ENCODE measurements around the gene RBM14. TPM values are rescaled to one million over a fixed set of nuclear protein-coding genes. Genes with fewer than 3 reads are reported as not detected.
A peak's percentile ranks its signal among the peaks of the same experiment; 100 is the strongest.

RBM14 gene
- total RNA-seq, 2 experiments from 2014 or later, result 239 to 250 TPM

DNA sequence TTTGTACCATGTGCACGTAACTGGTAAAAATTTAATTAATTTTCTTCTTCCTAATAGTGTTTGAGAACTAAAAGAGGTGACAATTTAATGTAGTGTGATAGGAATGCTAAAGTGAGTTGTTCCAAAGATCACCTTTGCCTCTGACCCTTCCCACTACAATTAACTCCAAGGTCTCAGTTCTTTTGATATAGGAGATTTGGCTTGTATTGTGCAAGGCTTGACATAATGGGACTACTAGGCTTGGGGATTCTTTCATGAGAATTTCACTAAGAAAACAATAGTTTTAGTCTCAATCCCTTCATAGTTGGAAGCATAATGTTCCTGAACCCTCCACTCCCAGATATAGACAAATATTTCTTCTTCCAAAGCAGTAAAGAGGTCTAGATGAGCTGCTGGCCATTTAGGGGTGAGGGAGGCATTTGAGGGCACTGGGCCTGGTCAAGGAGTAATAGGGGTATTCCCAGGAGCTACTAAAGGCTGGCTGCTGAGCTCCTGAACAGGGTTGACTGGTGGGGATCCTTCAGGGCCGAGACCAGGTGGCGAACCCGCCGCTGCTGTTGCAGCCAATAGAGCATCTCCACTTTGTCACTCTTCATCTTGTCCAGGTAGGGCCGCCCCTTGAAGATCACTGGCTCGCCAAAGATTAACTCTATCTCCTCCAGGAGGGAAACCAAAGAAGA lies 26.3 kb upstream of the RBM14 start:
- ATAC-seq (ENCODE audit: poor library complexity), result no peak

DNA sequence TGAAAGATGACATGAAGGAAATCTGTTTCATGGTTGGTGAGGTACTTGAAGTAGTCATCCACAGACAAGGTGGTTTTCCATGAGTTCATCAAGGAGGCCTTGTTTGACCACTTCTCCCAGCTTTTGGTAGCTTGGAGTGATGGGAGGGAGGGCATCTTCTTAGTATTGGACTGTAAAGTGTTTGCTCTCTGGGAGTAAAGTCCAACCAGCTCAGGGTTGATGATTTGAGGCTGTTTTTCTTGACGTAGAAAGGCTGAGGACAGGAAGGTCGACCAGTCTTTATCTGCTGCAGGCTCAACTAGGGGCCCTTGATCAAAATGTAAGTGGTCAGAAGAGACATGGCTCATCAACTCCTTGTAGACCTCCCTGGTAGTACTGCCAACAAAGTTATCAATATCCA lies 25.3 kb upstream of the RBM14 start:
- no peak overlapping the region for H3K27ac ChIP-seq (ENCODE audit: low read depth in 1 of 2, low read length in 2 of 2)
- H3K27me3 Mint-ChIP-seq, result no peaks in the 10 kb centered on the region
- H3K4me3 ChIP-seq (ENCODE audit: low read length), result no peak overlapping the region
- intact Hi-C loops (cut with DNase I, micrococcal nuclease), result loop anchor here in 1 of 2 experiments (5.0 kb wide), 2 partner anchors 86 to 119 kb away; partner anchors contain the start of gene RBM4B
- no peak overlapping the region for H3K27ac Mint-ChIP-seq
- no peak for ATAC-seq (ENCODE audit: poor library complexity)
- H3K4me1 Mint-ChIP-seq (ENCODE audit: low read depth), result peaks cover 23% of the 10 kb centered on the region
- no peaks in the 10 kb centered on the region for H3K9me3 Mint-ChIP-seq
- POLR2A ChIA-PET, result interaction anchor here (0.7 to 5.3 kb wide), 3 partner anchors 25 to 87 kb away, joined by 3 to 39 read pairs (median 18); partner anchors contain the start of genes RBM14, RBM4 and RBM4B
- H3K27me3 ChIP-seq (ENCODE audit: control insufficient read depth in 1 of 2, insufficient read depth in 2 of 2, low read length in 2 of 2), result no peaks in the 10 kb centered on the region
- no peaks in the 10 kb centered on the region for H3K36me3 ChIP-seq (ENCODE audit: insufficient read depth, low read length)
- H3K9me3 ChIP-seq (ENCODE audit: control insufficient read depth in 1 of 2, insufficient read depth in 1 of 2, low read length in 2 of 2), result no peaks in the 10 kb centered on the region
- DNase-seq, result no peak
- CTCF ChIA-PET, result interaction anchor here (1.4 to 3.7 kb wide), 2 partner anchors 88 to 152 kb away, joined by 5 to 47 read pairs; partner anchors contain the start of genes MRPL11 and RBM4B
- H3K36me3 Mint-ChIP-seq (ENCODE audit: low read depth), result peaks cover 4% of the 10 kb centered on the region
- H3K4me3 Mint-ChIP-seq, result peak overlapping the region; percentile 7
- H3K4me1 ChIP-seq (ENCODE audit: insufficient read depth, low read length), result peaks cover 39% of the 10 kb centered on the region
- TF ChIP-seq, protein P1, sequence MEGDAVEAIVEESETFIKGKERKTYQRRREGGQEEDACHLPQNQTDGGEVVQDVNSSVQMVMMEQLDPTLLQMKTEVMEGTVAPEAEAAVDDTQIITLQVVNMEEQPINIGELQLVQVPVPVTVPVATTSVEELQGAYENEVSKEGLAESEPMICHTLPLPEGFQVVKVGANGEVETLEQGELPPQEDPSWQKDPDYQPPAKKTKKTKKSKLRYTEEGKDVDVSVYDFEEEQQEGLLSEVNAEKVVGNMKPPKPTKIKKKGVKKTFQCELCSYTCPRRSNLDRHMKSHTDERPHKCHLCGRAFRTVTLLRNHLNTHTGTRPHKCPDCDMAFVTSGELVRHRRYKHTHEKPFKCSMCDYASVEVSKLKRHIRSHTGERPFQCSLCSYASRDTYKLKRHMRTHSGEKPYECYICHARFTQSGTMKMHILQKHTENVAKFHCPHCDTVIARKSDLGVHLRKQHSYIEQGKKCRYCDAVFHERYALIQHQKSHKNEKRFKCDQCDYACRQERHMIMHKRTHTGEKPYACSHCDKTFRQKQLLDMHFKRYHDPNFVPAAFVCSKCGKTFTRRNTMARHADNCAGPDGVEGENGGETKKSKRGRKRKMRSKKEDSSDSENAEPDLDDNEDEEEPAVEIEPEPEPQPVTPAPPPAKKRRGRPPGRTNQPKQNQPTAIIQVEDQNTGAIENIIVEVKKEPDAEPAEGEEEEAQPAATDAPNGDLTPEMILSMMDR (IDR thresholded peaks at IDR 0.05), result no peak

More for the DNA sequence above, 26.3 kb upstream of the RBM14 start:
- H3K9me3 ChIP-seq (ENCODE audit: control insufficient read depth in 1 of 2, insufficient read depth in 1 of 2, low read length in 2 of 2), result no peaks in the 10 kb centered on the region
- TF ChIP-seq, protein P1 (IDR thresholded peaks at IDR 0.05), result no peak
- no peak for DNase-seq
- H3K4me1 ChIP-seq (ENCODE audit: insufficient read depth, low read length), result peaks cover 31% of the 10 kb centered on the region
- POLR2A ChIA-PET, result interaction anchor here (0.6 to 5.3 kb wide), 4 partner anchors 32 to 153 kb away, joined by 3 to 39 read pairs (median 11); partner anchors contain the start of genes RBM4 and RBM4B
- H3K27ac ChIP-seq (ENCODE audit: low read depth in 1 of 2, low read length in 2 of 2), result no peak overlapping the region
- CTCF ChIA-PET, result interaction anchor here (0.6 to 3.7 kb wide), 3 partner anchors 89 to 237 kb away, joined by 3 to 47 read pairs (median 5); partner anchors contain the start of genes MRPL11 and RBM4B
- H3K36me3 ChIP-seq (ENCODE audit: insufficient read depth, low read length), result no peaks in the 10 kb centered on the region
- no peaks in the 10 kb centered on the region for H3K27me3 ChIP-seq (ENCODE audit: control insufficient read depth in 1 of 2, insufficient read depth in 2 of 2, low read length in 2 of 2)
- intact Hi-C loops (cut with DNase I, micrococcal nuclease), result loop anchor here in 1 of 2 experiments (5.0 kb wide), 2 partner anchors 87 to 118 kb away; partner anchors contain the start of gene RBM4B
- H3K4me3 Mint-ChIP-seq, result no peak overlapping the region
- H3K27ac Mint-ChIP-seq, result no peak overlapping the region
- H3K4me1 Mint-ChIP-seq (ENCODE audit: low read depth), result peaks cover 15% of the 10 kb centered on the region
- H3K9me3 Mint-ChIP-seq, result no peaks in the 10 kb centered on the region
- peaks cover 4% of the 10 kb centered on the region for H3K36me3 Mint-ChIP-seq (ENCODE audit: low read depth)
- no peaks in the 10 kb centered on the region for H3K27me3 Mint-ChIP-seq
- no peak overlapping the region for H3K4me3 ChIP-seq (ENCODE audit: low read length)

- H3K4me1 ChIP-seq (ENCODE audit: insufficient read depth, low read length), result peaks cover 39% of the 10 kb centered on the region
- ATAC-seq (ENCODE audit: poor library complexity) (peak; percentile 99), DNase-seq (peak; percentile 98 to 100 (median 99))
- no peaks in the 10 kb centered on the region for H3K27me3 ChIP-seq (ENCODE audit: control insufficient read depth in 1 of 2, insufficient read depth in 2 of 2, low read length in 2 of 2)
- POLR2A ChIA-PET, result interaction anchor here (0.6 to 5.3 kb wide), 9 partner anchors 20 to 112 kb away, joined by 3 to 42 read pairs (median 5); partner anchors contain the start of genes DPP3, RBM14, RBM4 and RBM4B
- Mint-ChIP-seq H3K4me1 (ENCODE audit: low read depth) (peaks cover 23% of the 10 kb centered on the region), H3K27ac (peak within 1 kb of the TSS; percentile 85), H3K36me3 (ENCODE audit: low read depth) (peaks cover 4% of the 10 kb centered on the region), H3K27me3 (no peaks in the 10 kb centered on the region), H3K4me3 (peak within 1 kb of the TSS; percentile 98), H3K9me3 (no peaks in the 10 kb centered on the region)
- CTCF ChIA-PET, result interaction anchor here (0.6 to 3.7 kb wide), 18 partner anchors 12 to 430 kb away, joined by 3 to 47 read pairs (median 4); partner anchors contain the start of genes RBM14, RBM4 and RBM4B
- TF ChIP-seq, protein P1 (IDR thresholded peaks at IDR 0.05), result peak; percentile 55
- no peaks in the 10 kb centered on the region for H3K36me3 ChIP-seq (ENCODE audit: insufficient read depth, low read length)
- intact Hi-C loops (cut with DNase I, micrococcal nuclease), result loop anchor here (1.0 to 5.0 kb wide), 5 partner anchors 24 to 120 kb away; partner anchors contain the start of genes RBM4 (in 2 of the 2), RBM14 (in 1 of the 2) and RBM4B (in 1 of the 2)
- H3K9me3 ChIP-seq (ENCODE audit: control insufficient read depth in 1 of 2, insufficient read depth in 1 of 2, low read length in 2 of 2), result no peaks in the 10 kb centered on the region
- H3K27ac ChIP-seq (ENCODE audit: low read depth in 1 of 2, low read length in 2 of 2), result peak within 1 kb of the TSS; percentile 58 to 81
- peak within 1 kb of the TSS; percentile 79 for H3K4me3 ChIP-seq (ENCODE audit: low read length)
These were observed 23.8 kb upstream of the RBM14 start, which contains the start of the genes CCDC87 and CCS for GRCh38 chr11:66592457-66593302. TSS of gene CCDC87 (minus strand) at chr11:66593063. CDS start at chr11:66593015, 48 bp downstream. TSS of gene CCS (plus strand) at chr11:66593185. CDS start at chr11:66593262, 77 bp downstream.

Measured in CD4-positive, alpha-beta T cell (primary cell).